ENCODE results near the gene DOK6. TPM values are rescaled to one million over a fixed set of nuclear protein-coding genes. Genes with fewer than 3 reads are reported as not detected.

DOK6 gene
- total RNA-seq, 2 donors from 2014 or later = 9.0 to 11.2 TPM

- no peak for DNase-seq
- intact Hi-C loops (cut with DNase I) = no loop called here
- ATAC-seq = no peak
Observed at GRCh38 chr18:69715191-69715795, 314.6 kb downstream of the DOK6 start.

GRCh38 chr18:69717586-69717985, 316.9 kb downstream of the DOK6 start:
- intact Hi-C loops (cut with DNase I) = no loop called here
- DNase-seq (no peak), ATAC-seq (no peak)

GRCh38 chr18:69718912-69719547, 318.3 kb downstream of the DOK6 start:
- DNase-seq = no peak
- ATAC-seq = no peak
- intact Hi-C loops (cut with DNase I) = no loop called here

- no peak for DNase-seq
- ATAC-seq = no peak
- intact Hi-C loops (cut with DNase I) = no loop called here
Observed at GRCh38 chr18:69720422-69720821, 319.7 kb downstream of the DOK6 start.

- DNase-seq (no peak), ATAC-seq (no peak)
- intact Hi-C loops (cut with DNase I) = no loop called here
Observed at GRCh38 chr18:69723434-69723833, 322.7 kb downstream of the DOK6 start.

- intact Hi-C loops (cut with DNase I) = no loop called here
- ATAC-seq (no peak), DNase-seq (no peak)
Observed at GRCh38 chr18:69725009-69725408, 324.3 kb downstream of the DOK6 start.

GRCh38 chr18:69725855-69726508, 325.3 kb downstream of the DOK6 start:
- DNase-seq (no peak), ATAC-seq (no peak)
- intact Hi-C loops (cut with DNase I) = no loop called here

GRCh38 chr18:69727912-69728572, 327.4 kb downstream of the DOK6 start:
- no peak for DNase-seq
- intact Hi-C loops (cut with DNase I) = no loop called here
- no peak for ATAC-seq

- DNase-seq = no peak
- ATAC-seq = no peak
- intact Hi-C loops (cut with DNase I) = no loop called here
Observed at GRCh38 chr18:69730664-69731063, 330.0 kb downstream of the DOK6 start.

GRCh38 chr18:69734536-69734935, 333.8 kb downstream of the DOK6 start:
- DNase-seq = no peak
- ATAC-seq = no peak
- intact Hi-C loops (cut with DNase I) = no loop called here

- DNase-seq (no peak), ATAC-seq (no peak)
- intact Hi-C loops (cut with DNase I) = no loop called here
Observed at GRCh38 chr18:69736730-69737129, 336.0 kb downstream of the DOK6 start.

- ATAC-seq = no peak
- intact Hi-C loops (cut with DNase I) = no loop called here
- no peak for DNase-seq
Observed at GRCh38 chr18:69737851-69738250, 337.2 kb downstream of the DOK6 start.

GRCh38 chr18:69747388-69747787, 346.7 kb downstream of the DOK6 start:
- intact Hi-C loops (cut with DNase I) = no loop called here
- ATAC-seq (no peak), DNase-seq (no peak)

GRCh38 chr18:69752737-69753380, 352.2 kb downstream of the DOK6 start:
- no peak for DNase-seq
- intact Hi-C loops (cut with DNase I) = no loop called here
- no peak for ATAC-seq

GRCh38 chr18:69754108-69754507, 353.4 kb downstream of the DOK6 start:
- DNase-seq (no peak), ATAC-seq (no peak)
- intact Hi-C loops (cut with DNase I) = no loop called here

- no peak for ATAC-seq
- intact Hi-C loops (cut with DNase I) = no loop called here
- no peak for DNase-seq
Observed at GRCh38 chr18:69755041-69755440, 354.4 kb downstream of the DOK6 start.

- intact Hi-C loops (cut with DNase I) = no loop called here
- ATAC-seq = no peak
- DNase-seq = no peak
Observed at GRCh38 chr18:69755856-69756496, 355.3 kb downstream of the DOK6 start.

- intact Hi-C loops (cut with DNase I) = no loop called here
- ATAC-seq (no peak), DNase-seq (no peak)
Observed at GRCh38 chr18:69757733-69758132, 357.0 kb downstream of the DOK6 start.

GRCh38 chr18:69758458-69758857, 357.8 kb downstream of the DOK6 start:
- no peak for ATAC-seq
- intact Hi-C loops (cut with DNase I) = no loop called here
- DNase-seq = no peak

Measured in left cardiac atrium (tissue), 4 donors.